Bladder microvascular endothelial cell (primary cell): ENCODE measurements around the gene TFB2M. TPM values are rescaled to one million over a fixed set of nuclear protein-coding genes. Genes with fewer than 3 reads are reported as not detected.

Experiments used
- total RNA-seq: library from RNA; depleted of rRNA; stranded (reverse); fragments of >200 nt; gene quantifications from 2 replicates; pipeline ENCODE4 v1.2.3, GENCODE V29; 2014

TFB2M gene
- total RNA-seq, result 7.9 and 11.1 TPM in 2 replicates

GRCh38 chr1:246566128-246566812, at the start of gene TFB2M, which contains the start of gene CNST:
TSS of gene TFB2M (minus strand) at chr1:246566261. CDS start at chr1:246566138, 123 bp downstream.
TSS of gene CNST (plus strand) at chr1:246566456. CDS start at chr1:246591563, 25,107 bp downstream.

GRCh38 chr1:246506674-246507481, 59.2 kb downstream of the TFB2M start, which contains the start of gene SMYD3:
TSS of gene SMYD3 (minus strand) at chr1:246507279.

Other genes with a start within 250 kb of the TFB2M start
- 10.2 and 27.3 TPM in 2 replicates for gene SMYD3, start 59.0 kb downstream of the TFB2M start, total RNA-seq
- gene CNST, start 195 bp upstream of the TFB2M start, total RNA-seq, result 14.9 and 33.5 TPM in 2 replicates
- gene SCCPDH, start 158.1 kb upstream of the TFB2M start, total RNA-seq, result 30.4 and 53.3 TPM in 2 replicates